Measurements from ENCODE around the gene SNX5. TPM values are rescaled to one million over a fixed set of nuclear protein-coding genes. Genes with fewer than 3 reads are reported as not detected.

SNX5 gene
- 100 to 1,000 TPM; 114 to 255 TPM for total RNA-seq

- peak; percentile 97 for ATAC-seq
- Mint-ChIP-seq H3K4me1 (ENCODE audit: low read depth in 2 of 2) (peaks cover 60 to 74% of the 10 kb centered on the region in 2 donors), H3K27ac (peak within 1 kb of the TSS; percentile 97 to 99), H3K9me3 (no peaks in the 10 kb centered on the region), H3K27me3 (no peaks in the 10 kb centered on the region), H3K4me3 (peak within 1 kb of the TSS; percentile 98), H3K36me3 (peaks cover 33% of the 10 kb centered on the region)
- DNase-seq (ENCODE audit: low spot score), result peak; percentile 100
These were observed at the start of gene SNX5, which contains the start of gene MGME1 for GRCh38 chr20:17968366-17969277. SNX5 (minus strand) TSS chr20:17968794; CDS start chr20:17968425, 369 bp downstream. MGME1 (plus strand) TSS chr20:17969018; CDS start chr20:17969860, 842 bp downstream.

- no peaks in the 10 kb centered on the region for H3K4me1 Mint-ChIP-seq (ENCODE audit: low read depth in 2 of 2)
- H3K27ac Mint-ChIP-seq, result no peak overlapping the region
- no peak overlapping the region for H3K4me3 Mint-ChIP-seq
- ATAC-seq (no peak), DNase-seq (ENCODE audit: low spot score) (no peak)
- no peaks in the 10 kb centered on the region for H3K36me3 Mint-ChIP-seq
- no peaks in the 10 kb centered on the region for H3K9me3 Mint-ChIP-seq
- no peaks in the 10 kb centered on the region for H3K27me3 Mint-ChIP-seq
These were observed 49.5 kb upstream of the SNX5 start for GRCh38 chr20:18018100-18018499.

GRCh38 chr20:18016772-18017171 is 48.2 kb upstream of the SNX5 start:
- no peaks in the 10 kb centered on the region for H3K36me3 Mint-ChIP-seq
- H3K9me3 Mint-ChIP-seq, result no peaks in the 10 kb centered on the region
- ATAC-seq (no peak), DNase-seq (ENCODE audit: low spot score) (no peak)
- H3K27me3 Mint-ChIP-seq, result no peaks in the 10 kb centered on the region
- H3K27ac Mint-ChIP-seq, result no peak overlapping the region
- peaks cover 0 to 5% of the 10 kb centered on the region in 2 donors for H3K4me1 Mint-ChIP-seq (ENCODE audit: low read depth in 2 of 2)
- H3K4me3 Mint-ChIP-seq, result no peak overlapping the region

- no peaks in the 10 kb centered on the region for H3K9me3 Mint-ChIP-seq
- ATAC-seq, result no peak
- peaks cover 0 to 6% of the 10 kb centered on the region in 2 donors for H3K4me1 Mint-ChIP-seq (ENCODE audit: low read depth in 2 of 2)
- no peak for DNase-seq (ENCODE audit: low spot score)
- H3K27me3 Mint-ChIP-seq, result no peaks in the 10 kb centered on the region
- no peak overlapping the region for H3K27ac Mint-ChIP-seq
- H3K4me3 Mint-ChIP-seq, result no peak overlapping the region
- H3K36me3 Mint-ChIP-seq, result no peaks in the 10 kb centered on the region
These were observed 45.8 kb upstream of the SNX5 start for GRCh38 chr20:18014411-18014810.

GRCh38 chr20:18012901-18013300 is 44.3 kb upstream of the SNX5 start:
- no peaks in the 10 kb centered on the region for H3K36me3 Mint-ChIP-seq
- H3K9me3 Mint-ChIP-seq, result no peaks in the 10 kb centered on the region
- ATAC-seq, result no peak
- H3K4me3 Mint-ChIP-seq, result no peak overlapping the region
- no peak for DNase-seq (ENCODE audit: low spot score)
- no peaks in the 10 kb centered on the region for H3K27me3 Mint-ChIP-seq
- no peak overlapping the region for H3K27ac Mint-ChIP-seq
- H3K4me1 Mint-ChIP-seq (ENCODE audit: low read depth in 2 of 2), result peaks cover 0 to 6% of the 10 kb centered on the region in 2 donors

GRCh38 chr20:18011951-18012645 is 43.5 kb upstream of the SNX5 start:
- Mint-ChIP-seq H3K9me3 (no peaks in the 10 kb centered on the region), H3K36me3 (no peaks in the 10 kb centered on the region), H3K4me1 (ENCODE audit: low read depth in 2 of 2) (peaks cover 0 to 6% of the 10 kb centered on the region in 2 donors), H3K4me3 (peak overlapping the region; percentile 24), H3K27ac (peak overlapping the region in 1 of 2 donors; percentile 29), H3K27me3 (no peaks in the 10 kb centered on the region)
- ATAC-seq, result no peak
- no peak for DNase-seq (ENCODE audit: low spot score)

GRCh38 chr20:18011482-18011881 is 42.9 kb upstream of the SNX5 start:
- H3K9me3 Mint-ChIP-seq, result no peaks in the 10 kb centered on the region
- ATAC-seq, result no peak
- DNase-seq (ENCODE audit: low spot score), result no peak
- peaks cover 0 to 6% of the 10 kb centered on the region in 2 donors for H3K4me1 Mint-ChIP-seq (ENCODE audit: low read depth in 2 of 2)
- peak overlapping the region in 1 of 2 donors; percentile 29 for H3K27ac Mint-ChIP-seq
- no peaks in the 10 kb centered on the region for H3K36me3 Mint-ChIP-seq
- H3K27me3 Mint-ChIP-seq, result no peaks in the 10 kb centered on the region
- H3K4me3 Mint-ChIP-seq, result peak overlapping the region; percentile 24

- no peak for ATAC-seq
- Mint-ChIP-seq H3K36me3 (no peaks in the 10 kb centered on the region), H3K27me3 (no peaks in the 10 kb centered on the region), H3K27ac (no peak overlapping the region), H3K9me3 (no peaks in the 10 kb centered on the region), H3K4me3 (no peak overlapping the region), H3K4me1 (ENCODE audit: low read depth in 2 of 2) (peaks cover 0 to 6% of the 10 kb centered on the region in 2 donors)
- DNase-seq (ENCODE audit: low spot score), result no peak
These were observed 40.5 kb upstream of the SNX5 start for GRCh38 chr20:18009116-18009515.

- Mint-ChIP-seq H3K36me3 (no peaks in the 10 kb centered on the region), H3K27ac (no peak overlapping the region), H3K27me3 (no peaks in the 10 kb centered on the region), H3K9me3 (no peaks in the 10 kb centered on the region), H3K4me3 (no peak overlapping the region), H3K4me1 (ENCODE audit: low read depth in 2 of 2) (peaks cover 0 to 6% of the 10 kb centered on the region in 2 donors)
- ATAC-seq (peak in 1 of 2 donors; percentile 32), DNase-seq (ENCODE audit: low spot score) (no peak)
These were observed 39.1 kb upstream of the SNX5 start for GRCh38 chr20:18007534-18008292.

GRCh38 chr20:18006684-18007083 is 38.1 kb upstream of the SNX5 start:
- Mint-ChIP-seq H3K4me3 (no peak overlapping the region), H3K36me3 (no peaks in the 10 kb centered on the region), H3K9me3 (no peaks in the 10 kb centered on the region), H3K27me3 (no peaks in the 10 kb centered on the region), H3K27ac (no peak overlapping the region), H3K4me1 (ENCODE audit: low read depth in 2 of 2) (peaks cover 0 to under 1% of the 10 kb centered on the region in 2 donors)
- DNase-seq (ENCODE audit: low spot score), result no peak
- ATAC-seq, result no peak

GRCh38 chr20:18005990-18006364 is 37.4 kb upstream of the SNX5 start:
- ATAC-seq (no peak), DNase-seq (ENCODE audit: low spot score) (no peak)
- Mint-ChIP-seq H3K4me3 (no peak overlapping the region), H3K36me3 (no peaks in the 10 kb centered on the region), H3K27ac (no peak overlapping the region), H3K4me1 (ENCODE audit: low read depth in 2 of 2) (no peaks in the 10 kb centered on the region), H3K9me3 (no peaks in the 10 kb centered on the region), H3K27me3 (no peaks in the 10 kb centered on the region)

GRCh38 chr20:18005170-18005989 is 36.8 kb upstream of the SNX5 start:
- no peaks in the 10 kb centered on the region for H3K4me1 Mint-ChIP-seq (ENCODE audit: low read depth in 2 of 2)
- DNase-seq (ENCODE audit: low spot score), result no peak
- no peaks in the 10 kb centered on the region for H3K36me3 Mint-ChIP-seq
- no peaks in the 10 kb centered on the region for H3K9me3 Mint-ChIP-seq
- no peak overlapping the region for H3K4me3 Mint-ChIP-seq
- H3K27ac Mint-ChIP-seq, result no peak overlapping the region
- H3K27me3 Mint-ChIP-seq, result no peaks in the 10 kb centered on the region
- ATAC-seq, result no peak
